Neural crest cell (in vitro differentiated cells): ENCODE data around the gene EFNA4. TPM values are rescaled to one million over a fixed set of nuclear protein-coding genes. Genes with fewer than 3 reads are reported as not detected.

Experiments used
- DNase-seq: peaks from one replicate; pipeline ENCODE4 v3.0.0; 2021; ENCODE audit warnings: low read depth, mixed read lengths, low spot score
- H3K27ac Mint-ChIP-seq: one replicate; pipeline ENCODE4 v1.8.0; 2021; ENCODE audit warnings: mild to moderate bottlenecking, mixed read lengths; ENCODE audit not compliant: unreplicated experiment
- H3K27me3 Mint-ChIP-seq: 2 replicates; pipeline ENCODE4 v1.8.0; 2021; ENCODE audit warnings: low read depth, mild to moderate bottlenecking, mixed read lengths
- H3K36me3 Mint-ChIP-seq: 2 replicates; pipeline ENCODE4 v1.8.0; 2021; ENCODE audit warnings: low read depth, mild to moderate bottlenecking, mixed read lengths
- H3K4me1 Mint-ChIP-seq: 2 replicates; pipeline ENCODE4 v1.8.0; 2021; ENCODE audit warnings: mixed read lengths
- H3K4me3 Mint-ChIP-seq: one replicate; pipeline ENCODE4 v1.8.0; 2021; ENCODE audit warnings: mild to moderate bottlenecking, mixed read lengths
- H3K9me3 Mint-ChIP-seq: 2 replicates; pipeline ENCODE4 v1.8.0; 2021; ENCODE audit warnings: mixed read lengths
- total RNA-seq: library from RNA; stranded (reverse); gene quantifications from 2 replicates; pipeline ENCODE4 v1.2.1, GENCODE V29; 2021
- TF ChIP-seq, protein P1 (sequence below): fragments of 200-600 bp; sonication (generic); conservative IDR thresholded peaks from 2 replicates; pipeline ENCODE4 v1.5.0; 2021; ENCODE audit warnings: antibody characterized with exemption, mild to moderate bottlenecking

EFNA4 gene
- total RNA-seq, 1 donor from 2014 or later = 28.5 TPM

DNA sequence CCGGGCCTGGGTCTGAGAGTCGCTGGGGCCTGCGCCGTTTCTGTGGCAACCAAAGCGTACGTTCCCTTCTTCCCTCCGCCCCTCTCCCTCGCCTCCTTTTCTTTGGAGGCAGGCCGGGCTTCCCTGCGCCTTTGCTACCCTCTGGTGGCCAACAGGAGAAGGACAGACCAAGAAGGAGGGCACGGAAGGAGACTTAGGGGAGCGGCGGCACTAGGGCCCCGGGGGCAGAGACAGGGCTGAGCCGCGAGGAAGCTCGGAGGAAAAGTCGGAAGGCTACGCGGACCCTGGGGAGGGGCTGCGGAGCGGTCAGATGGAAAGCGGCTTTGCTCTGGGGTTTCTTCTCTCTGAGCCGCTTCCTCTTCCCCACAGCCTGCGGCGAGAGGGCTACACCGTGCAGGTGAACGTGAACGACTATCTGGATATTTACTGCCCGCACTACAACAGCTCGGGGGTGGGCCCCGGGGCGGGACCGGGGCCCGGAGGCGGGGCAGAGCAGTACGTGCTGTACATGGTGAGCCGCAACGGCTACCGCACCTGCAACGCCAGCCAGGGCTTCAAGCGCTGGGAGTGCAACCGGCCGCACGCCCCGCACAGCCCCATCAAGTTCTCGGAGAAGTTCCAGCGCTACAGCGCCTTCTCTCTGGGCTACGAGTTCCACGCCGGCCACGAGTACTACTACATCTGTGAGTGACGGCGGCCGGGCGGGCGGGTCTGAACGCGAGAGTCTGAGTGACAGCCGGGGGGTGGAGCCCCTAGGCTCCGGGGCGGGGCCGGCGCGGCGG lies 21.4 kb downstream of the EFNA4 start:
- H3K4me3 Mint-ChIP-seq = peak overlapping the region; percentile 93
- TF ChIP-seq, protein P1, sequence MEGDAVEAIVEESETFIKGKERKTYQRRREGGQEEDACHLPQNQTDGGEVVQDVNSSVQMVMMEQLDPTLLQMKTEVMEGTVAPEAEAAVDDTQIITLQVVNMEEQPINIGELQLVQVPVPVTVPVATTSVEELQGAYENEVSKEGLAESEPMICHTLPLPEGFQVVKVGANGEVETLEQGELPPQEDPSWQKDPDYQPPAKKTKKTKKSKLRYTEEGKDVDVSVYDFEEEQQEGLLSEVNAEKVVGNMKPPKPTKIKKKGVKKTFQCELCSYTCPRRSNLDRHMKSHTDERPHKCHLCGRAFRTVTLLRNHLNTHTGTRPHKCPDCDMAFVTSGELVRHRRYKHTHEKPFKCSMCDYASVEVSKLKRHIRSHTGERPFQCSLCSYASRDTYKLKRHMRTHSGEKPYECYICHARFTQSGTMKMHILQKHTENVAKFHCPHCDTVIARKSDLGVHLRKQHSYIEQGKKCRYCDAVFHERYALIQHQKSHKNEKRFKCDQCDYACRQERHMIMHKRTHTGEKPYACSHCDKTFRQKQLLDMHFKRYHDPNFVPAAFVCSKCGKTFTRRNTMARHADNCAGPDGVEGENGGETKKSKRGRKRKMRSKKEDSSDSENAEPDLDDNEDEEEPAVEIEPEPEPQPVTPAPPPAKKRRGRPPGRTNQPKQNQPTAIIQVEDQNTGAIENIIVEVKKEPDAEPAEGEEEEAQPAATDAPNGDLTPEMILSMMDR = peak; percentile 96
- peak overlapping the region; percentile 86 for H3K27ac Mint-ChIP-seq
- H3K4me1 Mint-ChIP-seq = peaks cover 35% of the 10 kb centered on the region
- H3K9me3 Mint-ChIP-seq = no peaks in the 10 kb centered on the region
- H3K36me3 Mint-ChIP-seq = no peaks in the 10 kb centered on the region
- peaks cover 47% of the 10 kb centered on the region for H3K27me3 Mint-ChIP-seq
- DNase-seq = peak; percentile 95

DNA sequence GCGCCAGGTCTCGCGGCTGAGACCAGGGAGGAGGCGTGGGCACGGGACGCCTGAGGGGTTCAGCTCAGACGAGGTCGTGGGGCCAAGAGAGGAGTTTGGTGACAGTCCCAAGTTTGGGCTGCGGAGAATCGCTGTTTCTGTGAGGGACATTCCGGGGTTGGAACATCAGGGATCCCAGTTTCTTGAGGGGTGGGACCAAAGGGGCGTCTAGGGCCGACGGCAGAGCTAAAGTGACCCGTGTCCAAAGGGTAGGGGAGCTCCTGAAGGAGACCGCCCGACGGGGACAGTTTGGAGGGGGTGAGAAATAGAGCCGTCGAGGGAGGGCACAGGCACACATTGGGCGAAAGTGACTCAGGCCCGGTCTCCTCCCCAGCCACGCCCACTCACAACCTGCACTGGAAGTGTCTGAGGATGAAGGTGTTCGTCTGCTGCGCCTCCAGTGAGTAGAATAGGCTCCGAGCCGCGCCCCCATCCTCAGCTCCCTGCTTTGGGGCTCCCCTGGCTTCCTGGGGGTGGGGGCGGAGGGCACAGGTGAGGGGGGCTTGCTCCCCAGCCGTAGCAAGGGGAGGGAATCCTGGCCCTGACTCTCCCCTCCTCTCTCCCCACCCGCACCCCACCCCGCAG lies 22.1 kb downstream of the EFNA4 start:
- TF ChIP-seq, protein P1 = no peak
- no peaks in the 10 kb centered on the region for H3K36me3 Mint-ChIP-seq
- H3K4me3 Mint-ChIP-seq = peak overlapping the region; percentile 93
- H3K27me3 Mint-ChIP-seq = peaks cover 46% of the 10 kb centered on the region
- H3K27ac Mint-ChIP-seq = no peak overlapping the region
- peaks cover 35% of the 10 kb centered on the region for H3K4me1 Mint-ChIP-seq
- H3K9me3 Mint-ChIP-seq = no peaks in the 10 kb centered on the region
- DNase-seq = no peak

DNA sequence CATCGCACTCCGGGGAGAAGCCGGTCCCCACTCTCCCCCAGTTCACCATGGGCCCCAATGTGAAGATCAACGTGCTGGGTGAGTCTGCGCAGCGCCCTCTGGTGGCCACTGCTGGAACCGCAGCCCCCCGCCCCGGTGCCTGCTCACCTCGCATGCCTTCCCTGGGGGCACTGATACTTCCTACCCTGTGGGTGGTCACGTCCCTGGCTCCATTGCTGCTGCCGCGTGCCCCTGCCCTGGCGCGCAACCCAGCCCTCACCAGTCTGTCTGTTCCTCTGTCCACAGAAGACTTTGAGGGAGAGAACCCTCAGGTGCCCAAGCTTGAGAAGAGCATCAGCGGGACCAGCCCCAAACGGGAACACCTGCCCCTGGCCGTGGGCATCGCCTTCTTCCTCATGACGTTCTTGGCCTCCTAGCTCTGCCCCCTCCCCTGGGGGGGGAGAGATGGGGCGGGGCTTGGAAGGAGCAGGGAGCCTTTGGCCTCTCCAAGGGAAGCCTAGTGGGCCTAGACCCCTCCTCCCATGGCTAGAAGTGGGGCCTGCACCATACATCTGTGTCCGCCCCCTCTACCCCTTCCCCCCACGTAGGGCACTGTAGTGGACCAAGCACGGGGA lies 22.7 kb downstream of the EFNA4 start:
- Mint-ChIP-seq H3K27ac (no peak overlapping the region), H3K36me3 (no peaks in the 10 kb centered on the region), H3K9me3 (no peaks in the 10 kb centered on the region), H3K4me3 (peak overlapping the region; percentile 73), H3K4me1 (peaks cover 34% of the 10 kb centered on the region), H3K27me3 (peaks cover 42% of the 10 kb centered on the region)
- TF ChIP-seq, protein P1 = peak; percentile 98
- peak; percentile 83 for DNase-seq

- H3K27ac Mint-ChIP-seq = no peak overlapping the region
Observed at GRCh38 chr1:155086856-155087535, 23.5 kb downstream of the EFNA4 start.

More at GRCh38 chr1:155086856-155087535, 23.5 kb downstream of the EFNA4 start:
- Mint-ChIP-seq H3K27me3 (peaks cover 40% of the 10 kb centered on the region), H3K4me3 (peak overlapping the region; percentile 82), H3K9me3 (no peaks in the 10 kb centered on the region), H3K4me1 (peaks cover 31% of the 10 kb centered on the region), H3K36me3 (no peaks in the 10 kb centered on the region)
- no peak for DNase-seq
- TF ChIP-seq, protein P1 = no peak
